Endothelial cell of hepatic sinusoid (primary cell): ENCODE measurements around the gene CAMTA1.

Source experiments
- in situ Hi-C: cut with HindIII; loops from 2 replicates; pipeline ENCODE4 v1.10.0; 2017; ENCODE audit warnings: low sequenced_read_pairs

CAMTA1 gene

GRCh38 chr1:6922096-6922931, 137.1 kb downstream of the CAMTA1 start:
- in situ Hi-C loops: no loop called here

- in situ Hi-C loops: no loop called here
Measured at GRCh38 chr1:6923012-6923411, 137.8 kb downstream of the CAMTA1 start.

GRCh38 chr1:6923416-6923815, 138.2 kb downstream of the CAMTA1 start:
- in situ Hi-C loops: no loop called here

GRCh38 chr1:6923955-6924881, 139.0 kb downstream of the CAMTA1 start:
- in situ Hi-C loops: no loop called here

GRCh38 chr1:6924891-6925290, 139.6 kb downstream of the CAMTA1 start:
- in situ Hi-C loops: no loop called here

GRCh38 chr1:6927626-6928025, 142.4 kb downstream of the CAMTA1 start:
- in situ Hi-C loops: no loop called here

GRCh38 chr1:6928106-6928885, 143.0 kb downstream of the CAMTA1 start:
- in situ Hi-C loops: no loop called here

GRCh38 chr1:6930732-6931300, 145.6 kb downstream of the CAMTA1 start:
- in situ Hi-C loops: loop anchor here (5.0 kb wide), 1 partner anchor 106 kb away; no protein-coding TSS in a partner anchor

GRCh38 chr1:6935361-6935883, 150.2 kb downstream of the CAMTA1 start:
- in situ Hi-C loops: no loop called here

- in situ Hi-C loops: no loop called here
Measured at GRCh38 chr1:6935911-6936690, 150.8 kb downstream of the CAMTA1 start.

- in situ Hi-C loops: no loop called here
Measured at GRCh38 chr1:6937048-6937447, 151.8 kb downstream of the CAMTA1 start.

GRCh38 chr1:6939363-6939762, 154.1 kb downstream of the CAMTA1 start:
- in situ Hi-C loops: no loop called here

GRCh38 chr1:6941786-6942185, 156.5 kb downstream of the CAMTA1 start:
- in situ Hi-C loops: no loop called here

GRCh38 chr1:6942990-6943389, 157.7 kb downstream of the CAMTA1 start:
- in situ Hi-C loops: no loop called here

GRCh38 chr1:6944434-6944833, 159.2 kb downstream of the CAMTA1 start:
- in situ Hi-C loops: no loop called here

GRCh38 chr1:6947952-6948351, 162.7 kb downstream of the CAMTA1 start:
- in situ Hi-C loops: no loop called here

GRCh38 chr1:6948416-6948815, 163.2 kb downstream of the CAMTA1 start:
- in situ Hi-C loops: no loop called here

GRCh38 chr1:6948861-6949260, 163.6 kb downstream of the CAMTA1 start:
- in situ Hi-C loops: no loop called here

- in situ Hi-C loops: no loop called here
Measured at GRCh38 chr1:6950001-6950765, 164.9 kb downstream of the CAMTA1 start.
